Heart right ventricle (tissue), 16 donors: ENCODE measurements around the gene OR6A2. TPM values are rescaled to one million over a fixed set of nuclear protein-coding genes. Genes with fewer than 3 reads are reported as not detected.

Experiments
- ATAC-seq, 8 donors: fragments of 200-7000 bp; cut with Tn5 transposase; one replicate each; pipeline ENCODE4 v1.9.1; 2020; ENCODE audit warnings: mild to moderate bottlenecking in 8 of 8, moderate library complexity in 8 of 8, moderate number of reproducible peaks in 1 of 8
- DNase-seq, 2 donors: peaks; one replicate each; pipeline ENCODE4 v3.0.0-alpha.2; 2020
- H3K27ac ChIP-seq, 10 donors: fragments of 200-600 bp; sonication (generic) in 2 of 10; one replicate each; pipeline versions ENCODE4 v1.5.0 to v1.8.0; 2020 to 2022; ENCODE audit warnings: mild to moderate bottlenecking in 3 of 10
- H3K27me3 ChIP-seq, 7 donors: fragments of 200-600 bp; one replicate each; pipeline ENCODE4 v1.8.0; 2021 to 2022; ENCODE audit warnings: mild to moderate bottlenecking in 2 of 7
- H3K36me3 ChIP-seq, 9 donors: fragments of 200-600 bp; sonication (generic) in 1 of 9; one replicate each; pipeline versions ENCODE4 v1.5.0 to v1.8.0; 2020 to 2022; ENCODE audit warnings: mild to moderate bottlenecking in 2 of 9
- H3K4me1 ChIP-seq, 9 donors: fragments of 200-600 bp; sonication (generic) in 1 of 9; one replicate each; pipeline versions ENCODE4 v1.5.0 to v1.8.0; 2020 to 2022; ENCODE audit warnings: mild to moderate bottlenecking in 4 of 9
- H3K4me3 ChIP-seq, 10 donors: fragments of 200-600 bp; sonication (generic) in 2 of 10; one replicate each; pipeline versions ENCODE4 v1.5.0 to v1.8.0; 2020 to 2022; ENCODE audit warnings: mild to moderate bottlenecking in 7 of 10, moderate library complexity in 2 of 10
- H3K9me3 ChIP-seq, 11 donors: fragments of 200-600 bp in 10 of 11; sonication (generic) in 2 of 11; one replicate each; pipeline versions ENCODE4 v1.5.0 to v1.8.0; 2013 to 2022; ENCODE audit warnings: mild to moderate bottlenecking in 2 of 11, control low read depth in 1 of 11, moderate library complexity in 1 of 11
- WGBS, 2 donors: extraction: QIAGEN DNeasy Blood & Tissue Kit; methylation state at CpG; one replicate each; pipeline ENCODE4 v1.1.7; 2013; ENCODE audit warnings: inconsistent platforms in 1 of 2; 5-methylcytosine and 5-hydroxymethylcytosine counted together
- intact Hi-C, 10 donors: fragments of 100-400 bp; cut with DNase I; formaldehyde crosslinking; loops; one replicate each; pipeline versions ENCODE4 v1.11.1 to v1.14.2; 2022
- polyA plus RNA-seq, 2 donors: library from polyadenylated mRNA; stranded (reverse); fragments of 200-250 nt; gene quantifications; one replicate each; pipeline ENCODE4 v1.2.3, GENCODE V29; 2013
- total RNA-seq, 10 donors: library from RNA; stranded (reverse); fragmentation: NEBNext Ultra II Directional in 3 of 10; extraction: Animal tissue kit (Norgen Biotek cat#: 25700) in 3 of 10; gene quantifications; one replicate each; pipeline versions ENCODE4 v1.2.1 to v1.2.4, GENCODE V29; 2021 to 2023
- TF ChIP-seq, protein P1 (sequence below), 9 donors: fragments of 200-600 bp; sonication (generic) in 2 of 9; IDR thresholded peaks; one replicate each; pipeline versions ENCODE4 v1.5.0 to v1.8.0; 2021 to 2022; ENCODE audit warnings: antibody characterized with exemption in 9 of 9, mild to moderate bottlenecking in 5 of 9, moderate library complexity in 1 of 9
- donor health status: Arrhythmogenic right ventricular cardiomyopathy.
- donor health status: ischemic (EF 13 %, LVEDD 7.1; RV severe dilation, severe dysfunction).
- donor health status: healthy with polysubstance abuse.
- donor health status: DM: no; HTN: yes; CAD: no.
- donor health status: DM: no; HTN: no; CAD: no.
- donor health status: ischemic (EF 25% LVEDD 6.9; RV normal size, moderate dysfunction).
- donor health status: ischemic (EF 25% LVEDD 5.7; RV mildly dilated, moderate dysfunction).
- donor health status: healthy.
- donor health status: DM: yes; HTN: yes; CAD: no.
- donor health status: Ischemic cardiomyopathy.
- donor health status: ischemic (EF 35%, LVEDD 5.7; RV mildly dilated, moderate dysfunction).
- donor health status: nonischemic (EF 11% LVEDD 7.7; RV severe dilation, severe dysfunction).
- donor health status: DM: yes; HTN: yes; CAD: no.
- donor health status: PGD.
- donor health status: ischemic (EF 29% LVEDD 5.4; RV normal size, mild dysfunction).
- donor health status: nonischemic (EF 23%, LVEDD 6.1; RV moderate dilation, normal function).

OR6A2 gene
- total and polyA plus RNA-seq, 12 donors: not detected

DNA sequence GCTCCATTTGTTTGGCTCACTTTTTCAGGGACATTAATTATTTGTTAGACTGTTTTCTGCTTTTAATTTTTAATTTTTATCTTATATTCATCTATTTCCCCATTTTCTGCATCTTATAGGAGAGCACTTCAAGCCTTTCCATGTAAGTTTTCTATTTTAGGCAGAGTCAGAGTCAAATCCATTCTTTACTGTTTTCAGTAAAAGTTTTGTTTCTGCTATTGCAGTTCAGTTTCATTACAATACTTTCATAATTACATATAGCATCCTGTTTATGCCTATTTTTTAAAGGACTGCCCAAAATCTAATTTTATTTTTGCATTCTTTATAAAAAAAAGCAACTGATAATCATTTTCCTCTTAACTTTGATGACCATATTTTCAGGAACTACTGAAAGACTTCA, 42.2 kb upstream of the OR6A2 start:
- H3K9me3 ChIP-seq: peaks cover 0 to 7% (median 0%) of the 10 kb centered on the region in 11 donors
- DNase-seq: no peak
- no peak for ATAC-seq
- no peak overlapping the region for H3K27ac ChIP-seq
- intact Hi-C loops: no loop called here
- no peaks in the 10 kb centered on the region for H3K27me3 ChIP-seq
- no peaks in the 10 kb centered on the region for H3K36me3 ChIP-seq
- H3K4me3 ChIP-seq: no peak overlapping the region
- no peaks in the 10 kb centered on the region for H3K4me1 ChIP-seq
- TF ChIP-seq, protein P1, sequence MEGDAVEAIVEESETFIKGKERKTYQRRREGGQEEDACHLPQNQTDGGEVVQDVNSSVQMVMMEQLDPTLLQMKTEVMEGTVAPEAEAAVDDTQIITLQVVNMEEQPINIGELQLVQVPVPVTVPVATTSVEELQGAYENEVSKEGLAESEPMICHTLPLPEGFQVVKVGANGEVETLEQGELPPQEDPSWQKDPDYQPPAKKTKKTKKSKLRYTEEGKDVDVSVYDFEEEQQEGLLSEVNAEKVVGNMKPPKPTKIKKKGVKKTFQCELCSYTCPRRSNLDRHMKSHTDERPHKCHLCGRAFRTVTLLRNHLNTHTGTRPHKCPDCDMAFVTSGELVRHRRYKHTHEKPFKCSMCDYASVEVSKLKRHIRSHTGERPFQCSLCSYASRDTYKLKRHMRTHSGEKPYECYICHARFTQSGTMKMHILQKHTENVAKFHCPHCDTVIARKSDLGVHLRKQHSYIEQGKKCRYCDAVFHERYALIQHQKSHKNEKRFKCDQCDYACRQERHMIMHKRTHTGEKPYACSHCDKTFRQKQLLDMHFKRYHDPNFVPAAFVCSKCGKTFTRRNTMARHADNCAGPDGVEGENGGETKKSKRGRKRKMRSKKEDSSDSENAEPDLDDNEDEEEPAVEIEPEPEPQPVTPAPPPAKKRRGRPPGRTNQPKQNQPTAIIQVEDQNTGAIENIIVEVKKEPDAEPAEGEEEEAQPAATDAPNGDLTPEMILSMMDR (IDR thresholded peaks at IDR 0.05): no peak

DNA sequence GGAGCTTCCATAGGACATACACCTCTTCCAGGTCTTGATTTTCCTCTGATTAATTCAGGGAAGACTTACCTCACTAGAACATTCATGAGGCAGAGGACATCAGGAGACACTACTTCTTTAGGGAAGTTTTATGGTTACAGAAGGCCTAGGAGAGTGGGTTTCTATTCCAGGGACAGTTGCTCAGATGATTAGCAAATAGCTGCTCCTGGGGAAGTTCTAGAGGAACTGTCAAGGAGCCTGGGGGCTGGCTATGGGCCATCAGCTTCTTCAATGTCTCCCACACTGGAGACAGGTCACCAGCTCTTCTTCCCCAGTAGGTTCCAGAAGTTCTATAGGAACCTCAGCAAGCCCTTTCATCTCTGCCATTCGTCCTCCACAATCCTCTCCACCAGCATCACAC, 34.5 kb upstream of the OR6A2 start:
- H3K9me3 ChIP-seq: no peaks in the 10 kb centered on the region
- H3K4me3 ChIP-seq: no peak overlapping the region
- H3K27me3 ChIP-seq: no peaks in the 10 kb centered on the region
- TF ChIP-seq, protein P1 (IDR thresholded peaks at IDR 0.05): no peak
- intact Hi-C loops: loop anchor here in 1 of 10 donors (10.0 kb wide), 1 partner anchor 601 kb away; no protein-coding TSS in a partner anchor
- H3K4me1 ChIP-seq: no peaks in the 10 kb centered on the region
- ATAC-seq: no peak
- no peak overlapping the region for H3K27ac ChIP-seq
- no peak for DNase-seq
- WGBS, 2 donors: 76 to 77% methylated on average over 1 of the region's 1 CpG
- no peaks in the 10 kb centered on the region for H3K36me3 ChIP-seq

DNA sequence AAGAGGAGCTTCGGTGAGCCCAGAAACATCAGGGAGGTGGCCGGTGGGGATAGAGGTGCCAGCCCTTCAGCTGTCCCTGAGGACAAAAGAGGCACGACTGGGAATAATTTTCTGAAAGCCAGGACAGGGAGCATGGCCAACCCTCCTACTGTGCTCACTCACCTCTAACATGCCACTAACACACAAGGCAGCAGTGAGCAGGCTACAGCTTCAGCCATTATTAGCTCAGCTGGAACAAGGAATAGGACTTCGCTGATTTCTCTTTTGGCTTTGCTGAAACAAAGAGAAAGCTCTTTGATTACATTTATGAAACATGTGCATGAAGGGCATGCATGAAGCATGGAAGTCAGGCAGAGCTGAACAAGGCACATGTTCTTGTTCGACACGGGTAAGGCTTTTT, 33.9 kb upstream of the OR6A2 start:
- 70 to 80% methylated on average over 6 of the region's 6 CpGs for WGBS, 2 donors
- TF ChIP-seq, protein P1 (IDR thresholded peaks at IDR 0.05): no peak
- Histone ChIP-seq H3K27ac (no peak overlapping the region), H3K27me3 (peaks cover 0 to 2% (median 0%) of the 10 kb centered on the region in 7 donors), H3K4me1 (no peaks in the 10 kb centered on the region), H3K9me3 (no peaks in the 10 kb centered on the region), H3K36me3 (no peaks in the 10 kb centered on the region), H3K4me3 (no peak overlapping the region)
- ATAC-seq: no peak
- intact Hi-C loops: loop anchor here in 1 of 10 donors (10.0 kb wide), 1 partner anchor 601 kb away; no protein-coding TSS in a partner anchor
- no peak for DNase-seq

DNA sequence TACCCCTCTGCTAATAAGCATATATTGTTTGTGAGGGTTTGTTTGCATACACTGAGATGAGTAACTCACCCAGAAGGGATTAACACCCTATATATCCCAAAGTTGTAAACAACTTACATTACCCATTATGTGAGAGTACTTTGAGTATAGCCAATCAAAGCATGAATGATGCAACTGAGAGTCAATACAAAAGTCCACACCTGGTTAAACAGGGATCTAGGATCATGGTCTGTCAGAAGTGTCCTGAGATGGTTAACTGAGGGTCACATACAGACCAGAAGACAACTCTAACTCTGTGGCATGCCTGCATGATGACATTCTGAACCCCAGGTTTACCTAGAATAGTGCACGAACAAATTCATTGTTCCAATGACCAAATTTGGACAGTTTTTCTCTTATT, 28.6 kb upstream of the OR6A2 start:
- intact Hi-C loops: no loop called here
- DNase-seq (no peak), ATAC-seq (no peak)
- TF ChIP-seq, protein P1 (IDR thresholded peaks at IDR 0.05): no peak
- peaks cover 0 to 5% (median 0%) of the 10 kb centered on the region in 7 donors for H3K27me3 ChIP-seq
- H3K36me3 ChIP-seq: no peaks in the 10 kb centered on the region
- 87 to 88% methylated on average over 1 of the region's 1 CpG for WGBS, 2 donors
- H3K4me3 ChIP-seq: no peak overlapping the region
- no peaks in the 10 kb centered on the region for H3K9me3 ChIP-seq
- no peaks in the 10 kb centered on the region for H3K4me1 ChIP-seq
- H3K27ac ChIP-seq: no peak overlapping the region
